Loucy (cell line): ENCODE measurements around the gene H2BK1.
A peak's percentile ranks its signal among the peaks of the same experiment; 100 is the strongest.

Experiments
- H2AFZ ChIP-seq: fragments of 200-600 bp; sonication (generic); 2 replicates; pipeline ENCODE4 v1.6.0; 2016; ENCODE audit warnings: antibody characterized with exemption, mild to moderate bottlenecking, low read length, moderate library complexity
- H3F3A ChIP-seq: fragments of 200-600 bp; 2 replicates; pipeline ENCODE4 v1.6.0; 2016; ENCODE audit warnings: antibody characterized with exemption, low read depth, mild to moderate bottlenecking
- H3K27me3 ChIP-seq: fragments of 200-600 bp; sonication (generic); 2 replicates; pipeline ENCODE4 v1.6.1; 2014; ENCODE audit warnings: low read length, mild to moderate bottlenecking; ENCODE audit not compliant: insufficient read depth, poor library complexity, severe bottlenecking
- H3K36me3 ChIP-seq: fragments of 200-600 bp; sonication (generic); 2 replicates; pipeline ENCODE4 v1.6.1; 2016; ENCODE audit warnings: low read length; ENCODE audit not compliant: insufficient read depth
- H3K4me1 ChIP-seq: fragments of 200-600 bp; sonication (generic); 2 replicates; pipeline ENCODE4 v1.5.1; 2014; ENCODE audit warnings: low read length, mild to moderate bottlenecking; ENCODE audit not compliant: insufficient read depth, poor library complexity, severe bottlenecking
- H3K4me2 ChIP-seq: fragments of 200-600 bp; sonication (generic); 2 replicates; pipeline ENCODE4 v1.6.0; 2014; ENCODE audit warnings: antibody characterized with exemption, low read length, low read depth, mild to moderate bottlenecking; ENCODE audit not compliant: poor library complexity, severe bottlenecking
- H3K4me3 ChIP-seq: fragments of 200-600 bp; sonication (generic); 2 replicates; pipeline ENCODE4 v1.5.1; 2014; ENCODE audit warnings: low read length, mild to moderate bottlenecking, mixed read lengths; ENCODE audit not compliant: poor library complexity, severe bottlenecking
- H3K79me2 ChIP-seq: fragments of 200-600 bp; sonication (generic); 2 replicates; pipeline ENCODE4 v1.6.1; 2014; ENCODE audit warnings: low read length; ENCODE audit not compliant: insufficient read depth
- H3K9ac ChIP-seq: fragments of 200-600 bp; sonication (generic); 2 replicates; pipeline ENCODE4 v1.6.0; 2014; ENCODE audit warnings: mild to moderate bottlenecking, low read depth, low read length, moderate library complexity; ENCODE audit not compliant: poor library complexity, severe bottlenecking
- H3K9me2 ChIP-seq: fragments of 200-600 bp; sonication (generic); replicated peaks from 2 replicates; pipeline ENCODE4 v1.6.1; 2016; ENCODE audit warnings: low read depth, low read length, mixed read lengths
- H3K9me3 ChIP-seq: fragments of 200-600 bp; sonication (generic); 2 replicates; pipeline ENCODE4 v1.6.1; 2014; ENCODE audit warnings: mild to moderate bottlenecking, antibody characterized with exemption, low read length, low read depth; ENCODE audit not compliant: insufficient read depth
- H4K20me1 ChIP-seq: fragments of 200-600 bp; sonication (generic); 2 replicates; pipeline ENCODE4 v1.6.0; 2014; ENCODE audit warnings: antibody characterized with exemption, low read length, mild to moderate bottlenecking; ENCODE audit not compliant: insufficient read depth, poor library complexity, severe bottlenecking
- CTCF ChIP-seq: fragments of 200-600 bp; sonication (generic); conservative IDR thresholded peaks from 2 replicates; pipeline ENCODE4 v1.5.1; 2014; ENCODE audit warnings: mild to moderate bottlenecking, antibody characterized with exemption, low read length
- EZH2phosphoT487 ChIP-seq: fragments of 200-600 bp; IDR thresholded peaks from 2 replicates; pipeline ENCODE4 v1.6.1; 2018; ENCODE audit warnings: antibody characterized with exemption, mild to moderate bottlenecking, moderate library complexity, borderline replicate concordance

Gene H2BK1

GRCh38 chr7:151176401-151176800 lies 33.9 kb downstream of the H2BK1 start:
- H4K20me1 ChIP-seq, result no peaks in the 10 kb centered on the region
- H2AFZ ChIP-seq, result no peak overlapping the region
- no peaks in the 10 kb centered on the region for H3K4me1 ChIP-seq
- no peaks in the 10 kb centered on the region for H3F3A ChIP-seq
- H3K4me2 ChIP-seq, result no peak overlapping the region
- TF ChIP-seq CTCF (no peak), EZH2phosphoT487 (no peak)
- H3K79me2 ChIP-seq, result no peaks in the 10 kb centered on the region
- H3K4me3 ChIP-seq, result no peak overlapping the region
- H3K9ac ChIP-seq, result no peak overlapping the region
- no peaks in the 10 kb centered on the region for H3K27me3 ChIP-seq
- no peaks in the 10 kb centered on the region for H3K9me2 ChIP-seq
- H3K36me3 ChIP-seq, result no peaks in the 10 kb centered on the region
- H3K9me3 ChIP-seq, result no peaks in the 10 kb centered on the region

GRCh38 chr7:151175793-151176311 lies 34.4 kb downstream of the H2BK1 start:
- no peak overlapping the region for H2AFZ ChIP-seq
- H4K20me1 ChIP-seq, result no peaks in the 10 kb centered on the region
- H3K79me2 ChIP-seq, result no peaks in the 10 kb centered on the region
- H3K4me1 ChIP-seq, result no peaks in the 10 kb centered on the region
- no peaks in the 10 kb centered on the region for H3K27me3 ChIP-seq
- TF ChIP-seq CTCF, result 0 out of 2 replicates have a peak, but pooled peaks have one; percentile 10
- TF ChIP-seq EZH2phosphoT487, result no peak
- no peak overlapping the region for H3K4me3 ChIP-seq
- no peaks in the 10 kb centered on the region for H3K9me2 ChIP-seq
- no peak overlapping the region for H3K4me2 ChIP-seq
- H3F3A ChIP-seq, result no peaks in the 10 kb centered on the region
- no peak overlapping the region for H3K9ac ChIP-seq
- no peaks in the 10 kb centered on the region for H3K36me3 ChIP-seq
- no peaks in the 10 kb centered on the region for H3K9me3 ChIP-seq

- H3K79me2 ChIP-seq, result no peaks in the 10 kb centered on the region
- H3K9me3 ChIP-seq, result no peaks in the 10 kb centered on the region
- no peaks in the 10 kb centered on the region for H3K4me1 ChIP-seq
- H3K9ac ChIP-seq, result no peak overlapping the region
- no peaks in the 10 kb centered on the region for H3F3A ChIP-seq
- no peaks in the 10 kb centered on the region for H3K9me2 ChIP-seq
- no peaks in the 10 kb centered on the region for H4K20me1 ChIP-seq
- H3K4me3 ChIP-seq, result no peak overlapping the region
- no peaks in the 10 kb centered on the region for H3K36me3 ChIP-seq
- H3K4me2 ChIP-seq, result no peak overlapping the region
- no peaks in the 10 kb centered on the region for H3K27me3 ChIP-seq
- TF ChIP-seq CTCF (no peak), EZH2phosphoT487 (no peak)
- H2AFZ ChIP-seq, result no peak overlapping the region
Measured at GRCh38 chr7:151175047-151175792, 35.1 kb downstream of the H2BK1 start.
